Measurements from ENCODE around the gene INHBC.

The INHBC gene

GRCh38 chr12:57455374-57456144 is 21.0 kb downstream of the INHBC start:
- peak; percentile 84 for DNase-seq

GRCh38 chr12:57456145-57456700 is 21.6 kb downstream of the INHBC start:
- peak; percentile 83 for DNase-seq

- DNase-seq, result no peak
These were observed 22.3 kb downstream of the INHBC start for GRCh38 chr12:57456737-57457490.

- DNase-seq, result no peak
These were observed 24.1 kb downstream of the INHBC start for GRCh38 chr12:57458665-57459054.

- peak; percentile 97 for DNase-seq
These were observed 24.6 kb downstream of the INHBC start for GRCh38 chr12:57459055-57459749.

GRCh38 chr12:57459750-57460467 is 25.3 kb downstream of the INHBC start, which contains the start of gene GLI1:
TSS of gene GLI1 (plus strand) at chr12:57459785. CDS start at chr12:57463692, 3,907 bp downstream.
- peak; percentile 57 for DNase-seq

- DNase-seq, result peak; percentile 47
These were observed 25.8 kb downstream of the INHBC start for GRCh38 chr12:57460468-57460784.

- DNase-seq, result no peak
These were observed 26.3 kb downstream of the INHBC start for GRCh38 chr12:57460841-57461275.

GRCh38 chr12:57461276-57461916 is 26.8 kb downstream of the INHBC start:
- peak; percentile 33 for DNase-seq

GRCh38 chr12:57461917-57462250 is 27.3 kb downstream of the INHBC start:
- DNase-seq, result no peak

GRCh38 chr12:57462251-57462911 is 27.8 kb downstream of the INHBC start:
- DNase-seq, result peak; percentile 97

- DNase-seq, result no peak
These were observed 28.3 kb downstream of the INHBC start for GRCh38 chr12:57462912-57463253.

GRCh38 chr12:57464569-57464968 is 30.0 kb downstream of the INHBC start:
- no peak for DNase-seq

GRCh38 chr12:57465030-57465746 is 30.6 kb downstream of the INHBC start:
- DNase-seq, result no peak

- no peak for DNase-seq
These were observed 31.3 kb downstream of the INHBC start for GRCh38 chr12:57465747-57466505.

GRCh38 chr12:57467212-57467874 is 32.8 kb downstream of the INHBC start:
- no peak for DNase-seq

GRCh38 chr12:57467915-57468314 is 33.3 kb downstream of the INHBC start:
- no peak for DNase-seq

GRCh38 chr12:57469296-57470164 is 34.9 kb downstream of the INHBC start:
- DNase-seq, result no peak

Data from NCI-H2171 treated with DMSO at 0.1 percent for 48 hours (cell line).